Activated T-helper 1 cell treated with Interleukin-2 at 50 U/mL for 16 hours (primary cell): ENCODE measurements around the gene ZNF609.

ENCODE experiments used
- DNase-seq: peaks from one replicate; pipeline ENCODE4 v3.0.0-alpha.2; 2020; ENCODE audit warnings: low read depth

Gene ZNF609

GRCh38 chr15:64653757-64654156 lies 193.4 kb downstream of the ZNF609 start:
- no peak for DNase-seq

- DNase-seq = no peak
Observed at GRCh38 chr15:64656508-64656907, 196.1 kb downstream of the ZNF609 start.

- DNase-seq = no peak
Observed at GRCh38 chr15:64665179-64665578, 204.8 kb downstream of the ZNF609 start.

GRCh38 chr15:64667736-64668161 lies 207.4 kb downstream of the ZNF609 start:
- no peak for DNase-seq

- DNase-seq = no peak
Observed at GRCh38 chr15:64673866-64674265, 213.5 kb downstream of the ZNF609 start.

- DNase-seq = no peak
Observed at GRCh38 chr15:64678126-64678819, 217.9 kb downstream of the ZNF609 start.

- no peak for DNase-seq
Observed at GRCh38 chr15:64680097-64680496, 219.7 kb downstream of the ZNF609 start.

- DNase-seq = no peak
Observed at GRCh38 chr15:64681424-64682024, 221.1 kb downstream of the ZNF609 start.

- DNase-seq = no peak
Observed at GRCh38 chr15:64682255-64682654, 221.9 kb downstream of the ZNF609 start.

GRCh38 chr15:64683378-64683777 lies 223.0 kb downstream of the ZNF609 start:
- DNase-seq = no peak

- DNase-seq = no peak
Observed at GRCh38 chr15:64685230-64685888, 225.0 kb downstream of the ZNF609 start.

GRCh38 chr15:64686130-64686735 lies 225.9 kb downstream of the ZNF609 start:
- no peak for DNase-seq

- no peak for DNase-seq
Observed at GRCh38 chr15:64687172-64687571, 226.8 kb downstream of the ZNF609 start.

GRCh38 chr15:64687688-64688087 lies 227.3 kb downstream of the ZNF609 start:
- DNase-seq = no peak

- DNase-seq = no peak
Observed at GRCh38 chr15:64688770-64689169, 228.4 kb downstream of the ZNF609 start.

- no peak for DNase-seq
Observed at GRCh38 chr15:64690008-64690407, 229.6 kb downstream of the ZNF609 start.

GRCh38 chr15:64690578-64691296 lies 230.4 kb downstream of the ZNF609 start:
- no peak for DNase-seq

- DNase-seq = no peak
Observed at GRCh38 chr15:64691896-64692565, 231.7 kb downstream of the ZNF609 start.

- DNase-seq = no peak
Observed at GRCh38 chr15:64693134-64693533, 232.8 kb downstream of the ZNF609 start.

GRCh38 chr15:64694816-64695215 lies 234.4 kb downstream of the ZNF609 start:
- no peak for DNase-seq

- no peak for DNase-seq
Observed at GRCh38 chr15:64695561-64695992, 235.2 kb downstream of the ZNF609 start.

GRCh38 chr15:64696481-64696880 lies 236.1 kb downstream of the ZNF609 start:
- no peak for DNase-seq
